B cell (primary cell): ENCODE results near the gene APH1B. TPM values are rescaled to one million over a fixed set of nuclear protein-coding genes. Genes with fewer than 3 reads are reported as not detected.

Source experiments
- ATAC-seq: fragments of 200-7000 bp; cut with Tn5 transposase; one replicate; pipeline ENCODE4 v1.10.0; 2021; ENCODE audit warnings: low read depth, mild to moderate bottlenecking, moderate number of reproducible peaks, moderate library complexity
- CTCF ChIA-PET: fragments of 350-600 bp; sonication (Branson Sonifier 250); formaldehyde crosslinking; loops from one replicate; lab custom pipeline; 2021; ENCODE audit warnings: antibody characterized with exemption, inconsistent platforms; lab: Charles Lee
- POLR2A ChIA-PET: fragments of 350-600 bp; sonication (Branson Sonifier 250); formaldehyde crosslinking; loops from one replicate; lab custom pipeline; 2021; ENCODE audit warnings: antibody characterized with exemption; lab: Charles Lee
- DNase-seq: peaks from one replicate; pipeline ENCODE4 v3.0.0; 2013
- H2AFZ ChIP-seq: 2 replicates; pipeline ENCODE4 v1.6.1; 2012; ENCODE audit warnings: mild to moderate bottlenecking, low read depth, low read length; ENCODE audit not compliant: insufficient read depth, poor library complexity, severe bottlenecking
- H3K27ac ChIP-seq, 2 donors: 1 replicate in 1 of 2; 2 replicates in 1 of 2; pipeline ENCODE4 v1.5.1; 2012 to 2013; ENCODE audit warnings: low read length in 2 of 2, mild to moderate bottlenecking in 2 of 2, moderate library complexity in 1 of 2
- H3K27me3 ChIP-seq, 4 experiments: fragments of 200-600 bp in 1 of 4; sonication (generic) in 1 of 4; replicated peaks in 1 of 4; 1 replicate in 2 of 4; 2 replicates in 2 of 4; pipeline versions ENCODE4 v1.6.1 to v1.7.0; 2013 to 2016; ENCODE audit warnings: low read length in 3 of 4, mild to moderate bottlenecking in 2 of 4, mixed read lengths in 1 of 4, moderate library complexity in 1 of 4; ENCODE audit not compliant: insufficient read depth in 4 of 4, control insufficient read depth in 3 of 4; ENCODE audit errors: control extremely low read depth in 1 of 4
- H3K36me3 ChIP-seq, 2 experiments: replicated peaks in 1 of 2; 1 replicate in 1 of 2; 2 replicates in 1 of 2; pipeline versions ENCODE4 v1.6.1 to v1.7.1; 2013; ENCODE audit warnings: low read length in 1 of 2; ENCODE audit not compliant: insufficient read depth in 2 of 2, control insufficient read depth in 1 of 2; ENCODE audit errors: control extremely low read depth in 1 of 2, extremely low read depth in 1 of 2
- H3K4me1 ChIP-seq, 2 donors: fragments of 200-600 bp in 1 of 2; sonication (generic) in 1 of 2; 1 replicate in 1 of 2; 2 replicates in 1 of 2; pipeline versions ENCODE4 v1.5.1 to v1.6.1; 2013 to 2017; ENCODE audit warnings: low read length in 2 of 2; ENCODE audit not compliant: control insufficient read depth in 2 of 2, insufficient read depth in 2 of 2
- H3K4me2 ChIP-seq: replicated peaks from 2 replicates; pipeline ENCODE3; 2012; ENCODE audit warnings: mild to moderate bottlenecking, low read depth, low read length; ENCODE audit not compliant: poor library complexity, severe bottlenecking
- H3K4me3 ChIP-seq, 5 experiments: fragments of 200-600 bp in 1 of 5; sonication (generic) in 1 of 5; 1 replicate in 3 of 5; 2 replicates in 2 of 5; pipeline versions ENCODE4 v1.5.1 to v1.7.0; 2011 to 2016; ENCODE audit warnings: low read length in 4 of 5, mild to moderate bottlenecking in 4 of 5, low read depth in 2 of 5, control low read depth in 1 of 5, moderate library complexity in 1 of 5; ENCODE audit not compliant: insufficient read depth in 1 of 5; ENCODE audit errors: control extremely low read depth in 1 of 5, extremely low read depth in 1 of 5
- H3K79me2 ChIP-seq: fragments of 200-600 bp; sonication (generic); one replicate; pipeline ENCODE4 v1.6.0; 2016; ENCODE audit warnings: low read length; ENCODE audit not compliant: control insufficient read depth, insufficient read depth
- H3K9ac ChIP-seq: fragments of 200-600 bp; sonication (generic); 2 replicates; pipeline ENCODE4 v1.6.1; 2017; ENCODE audit warnings: mild to moderate bottlenecking, low read length, moderate library complexity
- H3K9me3 ChIP-seq, 3 donors: one replicate each; pipeline versions ENCODE4 v1.6.1 to v1.7.1; 2013; ENCODE audit warnings: low read length in 2 of 3; ENCODE audit not compliant: control insufficient read depth in 2 of 3, insufficient read depth in 1 of 3; ENCODE audit errors: control extremely low read depth in 1 of 3
- H4K20me1 ChIP-seq: 2 replicates; pipeline ENCODE4 v1.6.0; 2012; ENCODE audit warnings: mild to moderate bottlenecking, low read length; ENCODE audit not compliant: insufficient read depth, control insufficient read depth, poor library complexity, severe bottlenecking
- H3K27ac Mint-ChIP-seq: one replicate; pipeline ENCODE4 v1.8.0; 2021; ENCODE audit warnings: mixed read lengths
- H3K27me3 Mint-ChIP-seq: one replicate; pipeline ENCODE4 v1.8.0; 2021; ENCODE audit warnings: mixed read lengths
- H3K4me1 Mint-ChIP-seq: one replicate; pipeline ENCODE4 v1.8.0; 2021; ENCODE audit warnings: mixed read lengths
- H3K4me3 Mint-ChIP-seq: one replicate; pipeline ENCODE4 v1.8.0; 2021; ENCODE audit warnings: mixed read lengths
- H3K9me3 Mint-ChIP-seq: one replicate; pipeline ENCODE4 v1.8.0; 2022; ENCODE audit warnings: mixed read lengths; ENCODE audit not compliant: insufficient read depth
- EZH2 ChIP-seq: IDR thresholded peaks from 2 replicates; pipeline ENCODE4 v1.6.1; 2012; ENCODE audit warnings: borderline replicate concordance, low read depth, mild to moderate bottlenecking, moderate library complexity, low read length; ENCODE audit not compliant: insufficient read depth, poor library complexity, severe bottlenecking
- WGBS: methylation state at CpG from one replicate; pipeline ENCODE4 v1.1.5; 2013; ENCODE audit warnings: missing lambda C conversion rate; ENCODE audit not compliant: insufficient coverage; 5-methylcytosine and 5-hydroxymethylcytosine counted together
- intact Hi-C: fragments of 100-400 bp; cut with micrococcal nuclease; formaldehyde crosslinking; loops from one replicate; pipeline ENCODE4 v1.10.0; 2022
- polyA plus RNA-seq: library from polyadenylated mRNA; depleted of rRNA; stranded (reverse); fragments of >200 nt; gene quantifications from 2 replicates; pipeline ENCODE4 v1.2.3, GENCODE V29; 2012
- total RNA-seq, 2 donors: library from RNA; stranded (reverse); fragments of 120-200 nt in 1 of 2; gene quantifications; 1 replicate in 1 of 2; 2 replicates in 1 of 2; pipeline versions ENCODE4 v1.2.3 to v1.2.4, GENCODE V29; 2013 to 2022
- TF ChIP-seq, protein P1 (sequence below): fragments of 200-600 bp; IDR thresholded peaks from one replicate; pipeline ENCODE4 v1.8.0; 2022; ENCODE audit warnings: antibody characterized with exemption, mild to moderate bottlenecking

APH1B gene
- total and polyA plus RNA-seq, 2 donors (not counting 1 experiment from before 2014, with no cell fraction given), result 7.6 to 45.2 TPM

DNA sequence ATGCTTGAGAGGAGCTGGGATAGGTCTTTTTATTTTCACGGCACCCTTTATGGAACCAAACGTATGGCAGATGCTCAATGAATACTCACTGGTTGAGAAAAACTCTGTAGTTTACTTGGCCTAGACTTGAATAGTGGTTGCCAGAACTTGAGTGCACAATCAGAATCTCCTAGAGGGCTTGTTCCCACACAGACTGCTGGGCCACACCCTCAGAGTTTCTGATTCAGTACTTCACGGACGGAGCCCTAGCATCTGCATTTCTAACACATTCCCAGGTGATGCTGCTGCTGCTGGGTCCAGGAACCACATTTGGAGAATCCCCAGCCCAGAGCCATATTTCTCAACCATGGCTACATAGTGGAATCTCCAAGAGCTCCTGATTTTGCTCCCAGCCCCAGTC, 79.7 kb downstream of the APH1B start:
- H3K27ac Mint-ChIP-seq, result no peak overlapping the region

DNA sequence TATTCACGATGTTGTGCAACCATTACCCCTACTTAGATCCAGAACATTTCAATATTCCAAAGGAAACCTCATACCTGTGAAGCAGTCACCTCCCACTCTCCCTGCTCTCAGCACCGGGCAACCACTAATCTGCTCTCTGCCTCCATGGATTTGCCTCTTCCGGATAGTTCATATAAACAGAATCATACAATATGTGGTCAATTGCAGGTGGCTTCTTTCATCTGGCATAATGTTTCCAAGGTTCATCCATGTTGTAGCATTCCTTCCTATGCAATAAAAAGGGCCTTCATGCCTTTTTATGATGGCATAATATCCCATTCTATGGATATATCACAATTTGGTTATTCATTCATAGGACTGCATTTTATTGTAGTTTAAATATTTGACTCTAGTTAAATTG, 80.3 kb downstream of the APH1B start:
- no peaks in the 10 kb centered on the region for H3K36me3 ChIP-seq
- POLR2A ChIA-PET, result no interaction called here
- H3K4me3 ChIP-seq, result no peak overlapping the region
- DNase-seq, result no peak
- no peak overlapping the region for H3K27ac ChIP-seq
- H3K79me2 ChIP-seq, result no peaks in the 10 kb centered on the region
- Mint-ChIP-seq H3K4me1 (peaks cover 19% of the 10 kb centered on the region), H3K27ac (no peak overlapping the region), H3K9me3 (no peaks in the 10 kb centered on the region), H3K27me3 (peaks cover 8% of the 10 kb centered on the region), H3K4me3 (no peak overlapping the region)
- CTCF ChIA-PET, result no interaction called here
- H3K4me1 ChIP-seq, result peaks cover 2 to 13% of the 10 kb centered on the region in 2 donors
- H3K9me3 ChIP-seq, result no peaks in the 10 kb centered on the region
- intact Hi-C loops, result no loop called here
- no peak overlapping the region for H2AFZ ChIP-seq
- H3K9ac ChIP-seq, result no peak overlapping the region
- peaks cover 0 to 3% (median 0%) of the 10 kb centered on the region in 4 experiments for H3K27me3 ChIP-seq
- WGBS, result no CpG with 5 or more reads among the region's 3 CpGs
- no peak overlapping the region for H3K4me2 ChIP-seq
- no peak for ATAC-seq
- TF ChIP-seq, protein P1, sequence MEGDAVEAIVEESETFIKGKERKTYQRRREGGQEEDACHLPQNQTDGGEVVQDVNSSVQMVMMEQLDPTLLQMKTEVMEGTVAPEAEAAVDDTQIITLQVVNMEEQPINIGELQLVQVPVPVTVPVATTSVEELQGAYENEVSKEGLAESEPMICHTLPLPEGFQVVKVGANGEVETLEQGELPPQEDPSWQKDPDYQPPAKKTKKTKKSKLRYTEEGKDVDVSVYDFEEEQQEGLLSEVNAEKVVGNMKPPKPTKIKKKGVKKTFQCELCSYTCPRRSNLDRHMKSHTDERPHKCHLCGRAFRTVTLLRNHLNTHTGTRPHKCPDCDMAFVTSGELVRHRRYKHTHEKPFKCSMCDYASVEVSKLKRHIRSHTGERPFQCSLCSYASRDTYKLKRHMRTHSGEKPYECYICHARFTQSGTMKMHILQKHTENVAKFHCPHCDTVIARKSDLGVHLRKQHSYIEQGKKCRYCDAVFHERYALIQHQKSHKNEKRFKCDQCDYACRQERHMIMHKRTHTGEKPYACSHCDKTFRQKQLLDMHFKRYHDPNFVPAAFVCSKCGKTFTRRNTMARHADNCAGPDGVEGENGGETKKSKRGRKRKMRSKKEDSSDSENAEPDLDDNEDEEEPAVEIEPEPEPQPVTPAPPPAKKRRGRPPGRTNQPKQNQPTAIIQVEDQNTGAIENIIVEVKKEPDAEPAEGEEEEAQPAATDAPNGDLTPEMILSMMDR, result no peak
- TF ChIP-seq EZH2, result no peak
- no peaks in the 10 kb centered on the region for H4K20me1 ChIP-seq

More for the DNA sequence above, 79.7 kb downstream of the APH1B start:
- peaks cover 0 to 3% (median 0%) of the 10 kb centered on the region in 4 experiments for H3K27me3 ChIP-seq
- no peaks in the 10 kb centered on the region for H3K9me3 ChIP-seq
- no peaks in the 10 kb centered on the region for H3K36me3 ChIP-seq
- no peak overlapping the region for H3K27ac ChIP-seq
- no peaks in the 10 kb centered on the region for H3K79me2 ChIP-seq
- peaks cover 0 to 6% of the 10 kb centered on the region in 2 donors for H3K4me1 ChIP-seq
- no peak overlapping the region for H2AFZ ChIP-seq
- TF ChIP-seq, protein P1, result no peak
- TF ChIP-seq EZH2, result no peak
- H3K9ac ChIP-seq, result no peak overlapping the region
- H3K27me3 Mint-ChIP-seq, result peaks cover 8% of the 10 kb centered on the region
- POLR2A ChIA-PET, result no interaction called here
- 96% methylated on average over 3 of the region's 4 CpGs for WGBS
- CTCF ChIA-PET, result no interaction called here
- intact Hi-C loops, result no loop called here
- H3K4me3 ChIP-seq, result no peak overlapping the region
- no peak overlapping the region for H3K4me3 Mint-ChIP-seq
- ATAC-seq (no peak), DNase-seq (no peak)
- H3K9me3 Mint-ChIP-seq, result no peaks in the 10 kb centered on the region
- no peaks in the 10 kb centered on the region for H4K20me1 ChIP-seq
- peaks cover 14% of the 10 kb centered on the region for H3K4me1 Mint-ChIP-seq
- H3K4me2 ChIP-seq, result no peak overlapping the region
